Neural progenitor cell (in vitro differentiated cells): ENCODE data around the gene RRM1.

ENCODE experiments used
- EZH2 ChIP-seq: fragments of 200-600 bp; sonication (generic); IDR thresholded peaks from 2 replicates; pipeline ENCODE4 v1.6.1; 2017; ENCODE audit warnings: antibody characterized with exemption, mild to moderate bottlenecking, moderate library complexity
- EZH2phosphoT487 ChIP-seq: fragments of 200-600 bp; sonication (generic); IDR thresholded peaks from 2 replicates; pipeline ENCODE4 v1.6.1; 2017; ENCODE audit warnings: antibody characterized with exemption
- TF ChIP-seq, protein P1 (sequence below): fragments of 200-600 bp; sonication (generic); IDR thresholded peaks from 2 replicates; pipeline ENCODE4 v1.5.1; 2017; ENCODE audit warnings: antibody characterized with exemption, mild to moderate bottlenecking

DNA sequence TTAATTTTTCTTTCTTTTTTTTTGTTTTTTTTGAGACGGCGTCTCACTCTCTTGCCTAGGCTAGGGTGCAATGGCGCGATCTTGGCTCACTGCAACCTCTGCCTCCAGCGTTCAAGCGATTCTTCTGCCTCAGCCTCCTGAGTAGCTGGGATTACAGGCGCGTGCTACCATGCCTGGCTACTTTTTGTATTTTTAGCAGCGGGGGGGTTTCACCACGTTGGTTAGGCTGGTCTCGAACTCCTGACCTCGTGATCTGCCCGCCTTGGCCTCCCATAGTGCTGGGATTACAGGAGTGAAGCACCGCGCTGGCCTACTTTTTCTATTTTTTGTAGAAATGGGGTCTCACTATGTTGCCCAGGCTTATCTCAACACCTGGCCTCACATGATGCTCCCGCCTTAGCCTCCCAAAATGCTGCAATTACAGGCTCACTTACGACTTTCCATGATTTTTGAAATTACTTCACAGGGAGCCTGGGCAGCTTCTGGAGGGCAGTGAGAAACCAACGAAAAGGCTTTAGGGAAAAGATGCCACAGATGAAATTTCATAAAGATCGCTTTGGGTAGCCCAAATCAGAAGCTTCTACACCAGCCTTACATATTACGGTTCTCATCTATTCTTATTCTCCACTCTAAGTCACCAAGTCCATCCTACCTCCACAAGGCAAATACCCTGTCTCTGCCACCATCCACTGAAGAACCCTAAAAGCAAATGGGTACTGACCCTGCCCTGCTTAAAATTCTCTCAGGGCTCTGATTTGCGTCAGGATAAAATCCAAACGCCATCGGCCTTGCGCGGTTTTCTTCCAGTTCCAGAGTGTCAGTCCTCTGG lies 866 bp upstream of the RRM1 start:
- no peak for TF ChIP-seq EZH2
- TF ChIP-seq, protein P1, sequence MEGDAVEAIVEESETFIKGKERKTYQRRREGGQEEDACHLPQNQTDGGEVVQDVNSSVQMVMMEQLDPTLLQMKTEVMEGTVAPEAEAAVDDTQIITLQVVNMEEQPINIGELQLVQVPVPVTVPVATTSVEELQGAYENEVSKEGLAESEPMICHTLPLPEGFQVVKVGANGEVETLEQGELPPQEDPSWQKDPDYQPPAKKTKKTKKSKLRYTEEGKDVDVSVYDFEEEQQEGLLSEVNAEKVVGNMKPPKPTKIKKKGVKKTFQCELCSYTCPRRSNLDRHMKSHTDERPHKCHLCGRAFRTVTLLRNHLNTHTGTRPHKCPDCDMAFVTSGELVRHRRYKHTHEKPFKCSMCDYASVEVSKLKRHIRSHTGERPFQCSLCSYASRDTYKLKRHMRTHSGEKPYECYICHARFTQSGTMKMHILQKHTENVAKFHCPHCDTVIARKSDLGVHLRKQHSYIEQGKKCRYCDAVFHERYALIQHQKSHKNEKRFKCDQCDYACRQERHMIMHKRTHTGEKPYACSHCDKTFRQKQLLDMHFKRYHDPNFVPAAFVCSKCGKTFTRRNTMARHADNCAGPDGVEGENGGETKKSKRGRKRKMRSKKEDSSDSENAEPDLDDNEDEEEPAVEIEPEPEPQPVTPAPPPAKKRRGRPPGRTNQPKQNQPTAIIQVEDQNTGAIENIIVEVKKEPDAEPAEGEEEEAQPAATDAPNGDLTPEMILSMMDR, result no peak
- no peak for TF ChIP-seq EZH2phosphoT487
